Forelimb muscle (tissue), 1 donor: Measurements from ENCODE around the gene MAP3K1. TPM values are rescaled to one million over a fixed set of nuclear protein-coding genes. Genes with fewer than 3 reads are reported as not detected.

Experiments
- DNase-seq: peaks from one replicate; pipeline ENCODE4 v3.0.0-alpha.2; 2013; ENCODE audit warnings: low read depth
- polyA plus RNA-seq: library from polyadenylated mRNA; unstranded; fragments of 120-200 nt; gene quantifications from one replicate; pipeline ENCODE4 v1.2.1, GENCODE V29; 2013; ENCODE audit not compliant: insufficient read length

Gene MAP3K1
- polyA plus RNA-seq, 1 donor, result 11.0 TPM

GRCh38 chr5:56909294-56910209 is 94.2 kb downstream of the MAP3K1 start, which contains the start of gene SETD9:
Gene SETD9, plus strand, starts transcription at chr5:56909596. Its CDS starts 50 bp downstream, at chr5:56909646.
- DNase-seq, result peak; percentile 89

DNA sequence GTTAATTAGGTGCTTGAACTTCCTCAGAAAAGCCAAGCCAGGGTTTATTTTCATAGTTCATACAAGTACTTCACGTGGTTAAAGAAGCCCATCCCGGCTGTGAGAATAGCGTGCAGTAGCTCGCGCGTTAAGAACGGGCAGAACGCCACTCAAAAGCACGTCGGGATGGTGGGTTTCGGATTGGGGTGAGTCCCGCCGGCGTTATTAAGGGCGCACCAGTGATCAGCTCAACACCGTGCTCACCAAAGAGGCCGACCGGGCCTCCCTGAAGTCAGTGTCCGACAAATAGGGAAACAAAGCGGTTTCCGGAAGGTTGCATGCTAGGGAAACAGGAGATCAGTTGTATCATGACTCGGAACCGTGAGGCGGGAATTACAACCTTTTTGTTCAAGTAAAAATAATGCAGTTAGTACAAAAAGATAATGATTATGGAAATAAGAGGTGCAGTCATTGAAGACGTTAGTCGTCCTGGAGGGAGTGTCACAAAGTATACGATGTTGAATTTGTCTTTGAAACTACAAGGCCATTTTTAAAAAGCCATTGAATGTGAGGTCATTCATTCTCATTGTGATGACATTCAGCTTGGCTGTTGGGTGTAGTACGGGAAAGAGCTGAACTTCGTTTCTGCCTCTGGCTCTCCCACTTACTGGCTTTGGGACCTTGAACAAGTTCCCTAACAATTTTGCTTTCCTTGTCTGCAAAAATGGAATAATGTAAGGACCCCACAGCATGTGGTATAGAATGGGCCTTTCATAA is 95.0 kb downstream of the MAP3K1 start:
- peak; percentile 40 for DNase-seq

- no peak for DNase-seq
Observed at GRCh38 chr5:56913766-56914165, 98.4 kb downstream of the MAP3K1 start.

DNA sequence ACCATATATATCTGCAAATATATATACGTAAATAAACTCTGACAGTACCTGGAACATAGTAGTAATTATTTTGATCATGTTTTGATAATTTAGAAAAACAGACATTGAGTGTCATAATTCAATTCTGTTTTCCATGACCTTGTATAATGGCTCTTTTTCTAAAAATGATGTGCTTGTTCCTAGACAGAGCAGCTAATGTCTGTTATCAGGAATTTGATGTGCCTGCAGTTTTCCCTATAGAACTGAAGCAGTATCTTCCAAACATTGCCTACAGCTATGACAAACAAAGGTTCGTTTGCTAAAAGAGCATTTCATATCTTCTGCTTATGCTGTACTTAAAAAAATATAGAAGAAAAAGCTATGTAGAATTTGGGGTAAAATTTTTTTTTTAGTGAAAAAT is 99.3 kb downstream of the MAP3K1 start:
- no peak for DNase-seq

DNA sequence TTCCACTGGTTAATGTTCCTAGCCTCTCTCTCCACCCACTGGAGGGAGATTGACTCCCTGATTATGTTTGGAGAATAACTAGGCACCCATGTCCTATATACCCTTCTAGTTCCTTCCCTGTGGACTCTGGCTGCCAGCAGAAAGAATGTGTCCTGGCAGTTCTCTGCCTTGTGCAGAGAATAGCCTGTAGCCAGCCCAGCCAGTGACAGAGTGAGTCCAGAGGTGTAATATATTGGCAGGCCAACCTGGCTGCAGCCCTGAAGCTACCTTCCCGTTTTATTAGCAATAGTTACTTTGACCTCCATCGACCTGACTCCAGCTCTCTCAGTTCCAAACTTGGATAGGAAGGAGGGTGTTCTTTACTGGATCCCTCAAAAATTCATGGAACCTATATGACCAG is 102.2 kb downstream of the MAP3K1 start:
- DNase-seq, result no peak

- DNase-seq, result no peak
Observed at GRCh38 chr5:56918054-56918453, 102.7 kb downstream of the MAP3K1 start.

DNA sequence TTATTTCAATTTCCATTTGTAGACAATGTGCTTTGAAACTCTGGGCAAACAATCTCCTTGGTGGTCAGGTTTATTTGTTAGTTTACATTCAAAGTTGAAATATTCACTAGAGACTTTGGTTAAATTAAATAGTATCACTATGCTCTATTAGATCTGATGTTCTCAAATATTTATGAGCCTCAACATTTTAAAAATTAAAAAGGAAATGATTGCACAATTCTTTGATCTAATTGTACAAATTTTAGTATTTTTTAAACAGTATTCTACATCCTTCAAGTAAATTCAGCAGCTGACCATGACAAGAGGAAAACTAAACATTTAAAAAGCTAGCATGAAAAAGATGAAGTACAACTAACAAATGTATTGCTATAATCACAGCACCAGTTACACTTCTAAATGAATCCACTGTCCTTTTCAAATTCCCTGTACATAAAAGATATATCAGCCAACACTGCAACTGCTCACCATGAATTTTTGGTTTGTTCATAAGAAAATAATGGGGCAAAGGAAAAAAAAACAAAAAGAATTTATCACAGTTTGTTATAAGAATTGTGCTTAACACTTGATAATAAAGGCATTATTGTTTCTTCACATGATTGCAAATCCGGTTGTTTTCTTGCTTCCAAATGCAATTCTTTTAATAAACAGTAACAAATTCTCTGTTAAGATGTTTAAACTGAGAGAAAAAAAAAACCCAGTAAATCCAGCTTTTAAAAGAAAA is 104.8 kb downstream of the MAP3K1 start:
- DNase-seq, result no peak

DNA sequence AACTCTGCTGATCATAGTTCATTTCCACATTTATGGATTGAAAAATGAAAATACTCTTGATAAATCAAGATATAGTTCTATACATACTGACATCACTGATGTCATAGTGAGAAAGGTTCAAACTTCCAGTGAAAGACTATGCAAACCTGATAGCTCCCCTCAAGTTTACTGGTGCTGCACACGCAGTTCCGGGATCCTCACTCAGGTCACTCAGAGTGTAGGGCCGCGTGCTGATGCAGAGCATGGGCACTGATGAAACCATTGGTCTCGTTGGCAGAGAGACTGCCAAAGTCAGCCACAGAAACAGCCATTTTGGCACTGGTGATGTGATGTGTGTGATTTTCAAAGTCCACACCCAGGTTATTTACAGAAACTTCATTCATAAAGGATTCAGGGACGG is 107.6 kb downstream of the MAP3K1 start:
- no peak for DNase-seq

- DNase-seq, result no peak
Observed at GRCh38 chr5:56934325-56934724, 119.0 kb downstream of the MAP3K1 start.

DNA sequence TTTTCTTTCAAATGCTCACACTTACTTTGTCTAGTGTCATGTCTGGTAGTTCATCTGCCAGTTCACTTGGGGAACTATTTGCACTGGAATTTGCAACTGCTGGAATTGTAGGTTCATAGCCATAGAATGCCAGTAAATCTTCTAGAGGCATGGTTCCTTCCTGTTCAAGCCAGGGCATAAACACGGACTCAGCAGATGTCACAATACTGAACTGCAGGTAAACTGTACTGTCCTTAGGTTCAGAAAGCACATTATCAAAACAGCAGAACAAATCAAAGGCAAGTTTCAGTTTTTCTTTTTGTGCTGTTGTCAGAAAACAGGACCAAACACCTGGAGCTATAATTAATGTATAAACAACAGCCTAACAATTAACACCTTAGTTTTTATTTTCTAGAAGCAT is 123.5 kb downstream of the MAP3K1 start:
- DNase-seq, result no peak

DNA sequence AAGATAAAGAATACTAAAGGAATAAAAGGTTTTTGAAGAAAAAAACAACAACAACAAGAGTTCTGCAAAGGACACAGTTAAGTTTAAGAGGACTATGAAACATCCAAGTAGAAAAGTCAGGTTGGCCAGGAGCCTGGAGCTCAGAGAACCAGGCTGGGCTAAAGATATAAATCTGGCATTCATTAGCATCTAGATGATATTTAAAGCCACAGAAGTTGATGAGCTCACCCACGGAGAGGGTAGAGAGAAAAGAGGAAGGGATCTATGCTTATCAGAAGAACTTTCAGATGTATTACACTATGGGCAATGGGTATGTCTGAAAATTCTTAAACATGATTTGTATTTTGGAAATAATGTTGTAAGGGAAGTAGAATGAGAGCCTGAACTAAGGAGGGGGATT is 126.6 kb downstream of the MAP3K1 start:
- DNase-seq, result no peak

Other genes with a start within 250 kb of the MAP3K1 start
- gene SETD9, start 94.0 kb downstream of the MAP3K1 start, polyA plus RNA-seq, result 10.9 TPM
- 20.3 TPM for gene MIER3, start 136.6 kb downstream of the MAP3K1 start, polyA plus RNA-seq